Measurements from ENCODE around the gene COPS4.
"Not testable (repeated sequence)": the region's sequence is repeated elsewhere in the genome, so short reads cannot be mapped to it uniquely, and the experiment has no call there.

Gene COPS4

GRCh38 chr4:83080561-83080960 lies 45.6 kb downstream of the COPS4 start:
- TF ChIP-seq ZFX (IDR thresholded peaks at IDR 0.05) (no peak), CTCF (conservative IDR thresholded peaks at IDR 0.05) (no peak)
- H3K27ac ChIP-seq: no peak overlapping the region

GRCh38 chr4:83082777-83083176 lies 47.8 kb downstream of the COPS4 start:
- H3K27ac ChIP-seq: no peak overlapping the region
- TF ChIP-seq ZFX (IDR thresholded peaks at IDR 0.05) (no peak), CTCF (conservative IDR thresholded peaks at IDR 0.05) (no peak)

GRCh38 chr4:83083925-83084475 lies 49.0 kb downstream of the COPS4 start:
- H3K27ac ChIP-seq: no peak overlapping the region
- TF ChIP-seq CTCF (conservative IDR thresholded peaks at IDR 0.05): no peak
- no peak for TF ChIP-seq ZFX (IDR thresholded peaks at IDR 0.05)

GRCh38 chr4:83084956-83085355 lies 50.0 kb downstream of the COPS4 start:
- not testable (repeated sequence) for H3K27ac ChIP-seq

- TF ChIP-seq CTCF (conservative IDR thresholded peaks at IDR 0.05) (no peak), ZFX (IDR thresholded peaks at IDR 0.05) (no peak)
- H3K27ac ChIP-seq: no peak overlapping the region
These were observed 54.6 kb downstream of the COPS4 start for GRCh38 chr4:83089410-83090157.

GRCh38 chr4:83093060-83093640 lies 58.2 kb downstream of the COPS4 start:
- TF ChIP-seq CTCF (conservative IDR thresholded peaks at IDR 0.05): no peak
- no peak overlapping the region for H3K27ac ChIP-seq

GRCh38 chr4:83096397-83096796 lies 61.4 kb downstream of the COPS4 start:
- TF ChIP-seq ZFX (IDR thresholded peaks at IDR 0.05): no peak

GRCh38 chr4:83104991-83105390 lies 70.0 kb downstream of the COPS4 start:
- no peak overlapping the region for H3K27ac ChIP-seq
- TF ChIP-seq ZFX (IDR thresholded peaks at IDR 0.05) (no peak), CTCF (conservative IDR thresholded peaks at IDR 0.05) (no peak)

More at GRCh38 chr4:83096397-83096796, 61.4 kb downstream of the COPS4 start:
- H3K27ac ChIP-seq: no peak overlapping the region

All from C4-2B (cell line).